Tibial nerve (tissue), 4 donors: ENCODE results near the gene SYCP1.

ENCODE experiments used
- CTCF ChIP-seq, 5 experiments: fragments of 200-600 bp in 3 of 5; fragments of 450-650 bp in 2 of 5; sonication (generic) in 3 of 5; IDR thresholded peaks; one replicate each; pipeline ENCODE4 v1.5.1; 2016 to 2019; ENCODE audit warnings: antibody characterized with exemption in 5 of 5, mild to moderate bottlenecking in 3 of 5, moderate library complexity in 2 of 5
- EP300 ChIP-seq, 2 donors: sonication (generic); formaldehyde crosslinking; IDR thresholded peaks; one replicate each; pipeline ENCODE4 v1.6.1; 2017; ENCODE audit warnings: antibody characterized with exemption in 2 of 2, mild to moderate bottlenecking in 1 of 2
- POLR2A ChIP-seq, 2 donors: fragments of 450-650 bp; IDR thresholded peaks; one replicate each; pipeline ENCODE4 v1.6.1; 2017; ENCODE audit warnings: antibody characterized with exemption in 2 of 2, mild to moderate bottlenecking in 2 of 2, moderate library complexity in 2 of 2

- TF ChIP-seq CTCF (IDR thresholded peaks at IDR 0.05), result no peak
- no peak for TF ChIP-seq EP300 (IDR thresholded peaks at IDR 0.05)
- TF ChIP-seq POLR2A (IDR thresholded peaks at IDR 0.05), result no peak
Measured at GRCh38 chr1:114821978-114822377, 32.7 kb upstream of the SYCP1 start.
